Pancreas (tissue), 10 donors: Measurements from ENCODE around the gene GDF2. TPM values are rescaled to one million over a fixed set of nuclear protein-coding genes. Genes with fewer than 3 reads are reported as not detected.

ENCODE experiments used
- ATAC-seq, 4 donors: fragments of 200-7000 bp; cut with Tn5 transposase; one replicate each; pipeline versions ENCODE4 v1.8.0 to v1.9.1; 2020; ENCODE audit warnings: mild to moderate bottlenecking in 4 of 4, moderate library complexity in 4 of 4
- DNase-seq, 6 donors: peaks; one replicate each; pipeline ENCODE4 v3.0.0-alpha.2; 2020
- FAIRE-seq: peaks from 2 replicates; lab custom pipeline; 2012; peaks lifted over from hg19 to GRCh38; lab: Jason Lieb, UNC
- H3K27ac ChIP-seq, 4 donors: fragments of 200-600 bp; sonication (generic); 1 replicate in 3 of 4; 2 replicates in 1 of 4; pipeline versions ENCODE4 v1.5.0 to v1.8.0; 2020
- H3K27me3 ChIP-seq, 4 donors: fragments of 200-600 bp; one replicate each; pipeline ENCODE4 v1.8.0; 2021
- H3K36me3 ChIP-seq, 3 donors: fragments of 200-600 bp; sonication (generic) in 1 of 3; one replicate each; pipeline versions ENCODE4 v1.5.0 to v1.8.0; 2020 to 2021
- H3K4me1 ChIP-seq, 3 donors: fragments of 200-600 bp; one replicate each; pipeline ENCODE4 v1.8.0; 2021
- H3K4me3 ChIP-seq, 4 donors: fragments of 200-600 bp; sonication (generic) in 2 of 4; one replicate each; pipeline versions ENCODE4 v1.5.0 to v1.8.0; 2020 to 2021
- H3K9me3 ChIP-seq, 4 donors: fragments of 200-600 bp; one replicate each; pipeline ENCODE4 v1.8.0; 2021
- CTCF ChIP-seq, 4 donors: fragments of 200-600 bp; sonication (generic) in 3 of 4; IDR thresholded peaks; one replicate each; pipeline versions ENCODE4 v1.5.0 to v1.8.0; 2021; ENCODE audit warnings: antibody characterized with exemption in 4 of 4
- WGBS, 2 donors: extraction: QIAGEN DNeasy Blood & Tissue Kit; methylation state at CpG; one replicate each; pipeline ENCODE4 v1.1.7; 2013; 5-methylcytosine and 5-hydroxymethylcytosine counted together
- intact Hi-C, 3 donors: fragments of 100-400 bp; cut with DNase I; formaldehyde crosslinking; loops; one replicate each; pipeline versions ENCODE4 v1.11.1 to v1.14.2; 2022
- polyA plus RNA-seq, 2 donors: library from polyadenylated mRNA; stranded (reverse); fragments of 200-250 nt; gene quantifications; one replicate each; pipeline ENCODE4 v1.2.3, GENCODE V29; 2013
- total RNA-seq, 6 donors: library from RNA; stranded (reverse); fragmentation: NEBNext Ultra II Directional in 4 of 6; extraction: Animal tissue kit (Norgen Biotek cat#: 25700) in 4 of 6; gene quantifications; one replicate each; pipeline versions ENCODE4 v1.2.1 to v1.2.4, GENCODE V29; 2021 to 2023
- donor health status: healthy with polysubstance abuse.
- donor health status: DM: no; HTN: no; CAD: no; lungs with moderate emphysema.
- donor health status: DM: no; HTN: no; CAD: no.
- donor health status: control.
- donor health status: control.
- donor health status: Bipolar disorder and iron deficiency.
- donor health status: DM: yes; HTN: yes; CAD: no.
- donor health status: DM: no; HTN: no; CAD: no.
- donor health status: DM: no; HTN: no; CAD: no.
- donor health status: DM: yes; HTN: yes; CAD: no.

GDF2 gene
- total and polyA plus RNA-seq, 8 donors: not detected

GRCh38 chr10:47289921-47290320 lies 32.3 kb upstream of the GDF2 start:
- 96 to 98% methylated on average over 6 of the region's 6 CpGs for WGBS, 2 donors
- ATAC-seq: no peak
- intact Hi-C loops: no loop called here
- H3K9me3 ChIP-seq: no peaks in the 10 kb centered on the region
- H3K36me3 ChIP-seq: no peaks in the 10 kb centered on the region
- H3K4me3 ChIP-seq: no peak overlapping the region
- peaks cover 0 to 18% (median 7%) of the 10 kb centered on the region in 3 donors for H3K4me1 ChIP-seq
- no peaks in the 10 kb centered on the region for H3K27me3 ChIP-seq
- FAIRE-seq: no peak
- no peak for TF ChIP-seq CTCF (IDR thresholded peaks at IDR 0.05)
- no peak for DNase-seq
- H3K27ac ChIP-seq: no peak overlapping the region

GRCh38 chr10:47290338-47290737 lies 31.9 kb upstream of the GDF2 start:
- Histone ChIP-seq H3K4me1 (peaks cover 0 to 18% (median 7%) of the 10 kb centered on the region in 3 donors), H3K27me3 (no peaks in the 10 kb centered on the region), H3K4me3 (no peak overlapping the region), H3K9me3 (no peaks in the 10 kb centered on the region), H3K27ac (no peak overlapping the region), H3K36me3 (no peaks in the 10 kb centered on the region)
- intact Hi-C loops: no loop called here
- FAIRE-seq (no peak), ATAC-seq (no peak), DNase-seq (no peak)
- WGBS, 2 donors: 71 to 73% methylated on average over 3 of the region's 3 CpGs
- no peak for TF ChIP-seq CTCF (IDR thresholded peaks at IDR 0.05)

GRCh38 chr10:47291682-47292081 lies 30.6 kb upstream of the GDF2 start:
- Histone ChIP-seq H3K9me3 (no peaks in the 10 kb centered on the region), H3K36me3 (no peaks in the 10 kb centered on the region), H3K4me1 (peaks cover 0 to 12% (median 7%) of the 10 kb centered on the region in 3 donors), H3K4me3 (no peak overlapping the region), H3K27ac (no peak overlapping the region), H3K27me3 (no peaks in the 10 kb centered on the region)
- ATAC-seq: no peak
- DNase-seq: no peak
- no peak for TF ChIP-seq CTCF (IDR thresholded peaks at IDR 0.05)
- no peak for FAIRE-seq
- 61 to 75% methylated on average over 3 of the region's 3 CpGs for WGBS, 2 donors
- intact Hi-C loops: no loop called here

GRCh38 chr10:47294057-47294456 lies 28.2 kb upstream of the GDF2 start:
- Histone ChIP-seq H3K27me3 (no peaks in the 10 kb centered on the region), H3K36me3 (no peaks in the 10 kb centered on the region), H3K4me3 (no peak overlapping the region), H3K27ac (no peak overlapping the region), H3K4me1 (no peaks in the 10 kb centered on the region), H3K9me3 (no peaks in the 10 kb centered on the region)
- intact Hi-C loops: no loop called here
- ATAC-seq (no peak), DNase-seq (no peak), FAIRE-seq (no peak)
- TF ChIP-seq CTCF (IDR thresholded peaks at IDR 0.05): no peak
- WGBS, 2 donors: 95% methylated on average over 9 of the region's 9 CpGs

- ATAC-seq: no peak
- H3K36me3 ChIP-seq: no peaks in the 10 kb centered on the region
- intact Hi-C loops: no loop called here
- no peaks in the 10 kb centered on the region for H3K4me1 ChIP-seq
- FAIRE-seq: no peak
- DNase-seq: no peak
- WGBS, 2 donors: 88 to 95% methylated on average over 5 of the region's 5 CpGs
- no peaks in the 10 kb centered on the region for H3K27me3 ChIP-seq
- no peak for TF ChIP-seq CTCF (IDR thresholded peaks at IDR 0.05)
- H3K4me3 ChIP-seq: no peak overlapping the region
- no peak overlapping the region for H3K27ac ChIP-seq
- no peaks in the 10 kb centered on the region for H3K9me3 ChIP-seq
These were observed 27.8 kb upstream of the GDF2 start for GRCh38 chr10:47294501-47294900.
